Heart right ventricle (tissue), 16 donors: ENCODE measurements around the gene SNRNP48. TPM values are rescaled to one million over a fixed set of nuclear protein-coding genes. Genes with fewer than 3 reads are reported as not detected.

Source experiments
- ATAC-seq, 8 donors: fragments of 200-7000 bp; cut with Tn5 transposase; one replicate each; pipeline ENCODE4 v1.9.1; 2020; ENCODE audit warnings: mild to moderate bottlenecking in 8 of 8, moderate library complexity in 8 of 8, moderate number of reproducible peaks in 1 of 8
- DNase-seq, 2 donors: peaks; one replicate each; pipeline ENCODE4 v3.0.0-alpha.2; 2020
- H3K27ac ChIP-seq, 10 donors: fragments of 200-600 bp; sonication (generic) in 2 of 10; one replicate each; pipeline versions ENCODE4 v1.5.0 to v1.8.0; 2020 to 2022; ENCODE audit warnings: mild to moderate bottlenecking in 3 of 10
- H3K27me3 ChIP-seq, 7 donors: fragments of 200-600 bp; one replicate each; pipeline ENCODE4 v1.8.0; 2021 to 2022; ENCODE audit warnings: mild to moderate bottlenecking in 2 of 7
- H3K36me3 ChIP-seq, 9 donors: fragments of 200-600 bp; sonication (generic) in 1 of 9; one replicate each; pipeline versions ENCODE4 v1.5.0 to v1.8.0; 2020 to 2022; ENCODE audit warnings: mild to moderate bottlenecking in 2 of 9
- H3K4me1 ChIP-seq, 9 donors: fragments of 200-600 bp; sonication (generic) in 1 of 9; one replicate each; pipeline versions ENCODE4 v1.5.0 to v1.8.0; 2020 to 2022; ENCODE audit warnings: mild to moderate bottlenecking in 4 of 9
- H3K4me3 ChIP-seq, 10 donors: fragments of 200-600 bp; sonication (generic) in 2 of 10; one replicate each; pipeline versions ENCODE4 v1.5.0 to v1.8.0; 2020 to 2022; ENCODE audit warnings: mild to moderate bottlenecking in 7 of 10, moderate library complexity in 2 of 10
- H3K9me3 ChIP-seq, 11 donors: fragments of 200-600 bp in 10 of 11; sonication (generic) in 2 of 11; one replicate each; pipeline versions ENCODE4 v1.5.0 to v1.8.0; 2013 to 2022; ENCODE audit warnings: mild to moderate bottlenecking in 2 of 11, control low read depth in 1 of 11, moderate library complexity in 1 of 11
- CTCF ChIP-seq, 9 donors: fragments of 200-600 bp; sonication (generic) in 2 of 9; IDR thresholded peaks; one replicate each; pipeline versions ENCODE4 v1.5.0 to v1.8.0; 2021 to 2022; ENCODE audit warnings: antibody characterized with exemption in 9 of 9, mild to moderate bottlenecking in 5 of 9, moderate library complexity in 1 of 9
- WGBS, 2 donors: extraction: QIAGEN DNeasy Blood & Tissue Kit; methylation state at CpG; one replicate each; pipeline ENCODE4 v1.1.7; 2013; ENCODE audit warnings: inconsistent platforms in 1 of 2; 5-methylcytosine and 5-hydroxymethylcytosine counted together
- intact Hi-C, 10 donors: fragments of 100-400 bp; cut with DNase I; formaldehyde crosslinking; loops; one replicate each; pipeline versions ENCODE4 v1.11.1 to v1.14.2; 2022
- polyA plus RNA-seq, 2 donors: library from polyadenylated mRNA; stranded (reverse); fragments of 200-250 nt; gene quantifications; one replicate each; pipeline ENCODE4 v1.2.3, GENCODE V29; 2013
- total RNA-seq, 10 donors: library from RNA; stranded (reverse); fragmentation: NEBNext Ultra II Directional in 3 of 10; extraction: Animal tissue kit (Norgen Biotek cat#: 25700) in 3 of 10; gene quantifications; one replicate each; pipeline versions ENCODE4 v1.2.1 to v1.2.4, GENCODE V29; 2021 to 2023
- donor health status: Arrhythmogenic right ventricular cardiomyopathy.
- donor health status: ischemic (EF 13 %, LVEDD 7.1; RV severe dilation, severe dysfunction).
- donor health status: healthy with polysubstance abuse.
- donor health status: DM: no; HTN: yes; CAD: no.
- donor health status: DM: no; HTN: no; CAD: no.
- donor health status: ischemic (EF 25% LVEDD 6.9; RV normal size, moderate dysfunction).
- donor health status: ischemic (EF 25% LVEDD 5.7; RV mildly dilated, moderate dysfunction).
- donor health status: healthy.
- donor health status: DM: yes; HTN: yes; CAD: no.
- donor health status: Ischemic cardiomyopathy.
- donor health status: ischemic (EF 35%, LVEDD 5.7; RV mildly dilated, moderate dysfunction).
- donor health status: nonischemic (EF 11% LVEDD 7.7; RV severe dilation, severe dysfunction).
- donor health status: DM: yes; HTN: yes; CAD: no.
- donor health status: PGD.
- donor health status: ischemic (EF 29% LVEDD 5.4; RV normal size, mild dysfunction).
- donor health status: nonischemic (EF 23%, LVEDD 6.1; RV moderate dilation, normal function).

SNRNP48 gene
- total and polyA plus RNA-seq, 12 donors, result 9.1 to 21.1 (median 13.1) TPM

- H3K27me3 ChIP-seq, result peaks cover 0 to 100% (median 58%) of the 10 kb centered on the region in 7 donors
- peak overlapping the region in 9 of 10 donors; percentile 53 to 73 (median 66) for H3K4me3 ChIP-seq
- TF ChIP-seq CTCF (IDR thresholded peaks at IDR 0.05), result no peak
- H3K9me3 ChIP-seq, result no peaks in the 10 kb centered on the region
- DNase-seq (no peak), ATAC-seq (no peak)
- 44 to 62% methylated on average over 3 of the region's 3 CpGs for WGBS, 2 donors
- H3K36me3 ChIP-seq, result no peaks in the 10 kb centered on the region
- peaks cover 0 to 37% (median 8%) of the 10 kb centered on the region in 9 donors for H3K4me1 ChIP-seq
- peak overlapping the region in 8 of 10 donors; percentile 56 to 93 (median 90) for H3K27ac ChIP-seq
- intact Hi-C loops, result loop anchor here in 6 of 10 donors (5.0 to 10.0 kb wide), 4 partner anchors 77 to 122 kb away; no protein-coding TSS in a partner anchor
Observed at GRCh38 chr6:7544597-7544996, 45.4 kb upstream of the SNRNP48 start.

GRCh38 chr6:7545316-7546019 lies 44.5 kb upstream of the SNRNP48 start:
- no peaks in the 10 kb centered on the region for H3K36me3 ChIP-seq
- peaks cover 0 to 100% (median 54%) of the 10 kb centered on the region in 7 donors for H3K27me3 ChIP-seq
- no peak for ATAC-seq
- H3K4me3 ChIP-seq, result peak overlapping the region in 7 of 10 donors; percentile 4 to 73 (median 61)
- no peak for TF ChIP-seq CTCF (IDR thresholded peaks at IDR 0.05)
- H3K4me1 ChIP-seq, result peaks cover 0 to 37% (median 8%) of the 10 kb centered on the region in 9 donors
- 48 to 61% methylated on average over 12 of the region's 12 CpGs for WGBS, 2 donors
- no peak for DNase-seq
- intact Hi-C loops, result loop anchor here in 2 of 10 donors (10.0 kb wide), 1 partner anchor 121 kb away; no protein-coding TSS in a partner anchor
- no peaks in the 10 kb centered on the region for H3K9me3 ChIP-seq
- H3K27ac ChIP-seq, result peak overlapping the region in 8 of 10 donors; percentile 56 to 93 (median 90)

GRCh38 chr6:7546020-7546369 lies 44.0 kb upstream of the SNRNP48 start:
- H3K27ac ChIP-seq, result peak overlapping the region in 7 of 10 donors; percentile 26 to 93 (median 90)
- ATAC-seq (no peak), DNase-seq (no peak)
- intact Hi-C loops, result loop anchor here in 2 of 10 donors (10.0 kb wide), 1 partner anchor 121 kb away; no protein-coding TSS in a partner anchor
- no peaks in the 10 kb centered on the region for H3K9me3 ChIP-seq
- 62 to 66% methylated on average over 6 of the region's 6 CpGs for WGBS, 2 donors
- no peaks in the 10 kb centered on the region for H3K36me3 ChIP-seq
- peaks cover 0 to 99% (median 52%) of the 10 kb centered on the region in 7 donors for H3K27me3 ChIP-seq
- TF ChIP-seq CTCF (IDR thresholded peaks at IDR 0.05), result no peak
- H3K4me1 ChIP-seq, result peaks cover 0 to 32% (median 8%) of the 10 kb centered on the region in 9 donors
- H3K4me3 ChIP-seq, result peak overlapping the region in 1 of 10 donors; percentile 73

GRCh38 chr6:7546383-7546782 lies 43.6 kb upstream of the SNRNP48 start:
- ATAC-seq, result no peak
- peaks cover 0 to 33% (median 12%) of the 10 kb centered on the region in 9 donors for H3K4me1 ChIP-seq
- DNase-seq, result no peak
- H3K27ac ChIP-seq, result peak overlapping the region in 5 of 10 donors; percentile 26 to 93 (median 90)
- WGBS, 2 donors, result 84 to 93% methylated on average over 2 of the region's 2 CpGs
- no peak for TF ChIP-seq CTCF (IDR thresholded peaks at IDR 0.05)
- H3K9me3 ChIP-seq, result no peaks in the 10 kb centered on the region
- no peak overlapping the region for H3K4me3 ChIP-seq
- H3K36me3 ChIP-seq, result no peaks in the 10 kb centered on the region
- intact Hi-C loops, result loop anchor here in 2 of 10 donors (10.0 kb wide), 1 partner anchor 122 kb away; no protein-coding TSS in a partner anchor
- peaks cover 0 to 99% (median 52%) of the 10 kb centered on the region in 7 donors for H3K27me3 ChIP-seq
